AG10803 (cell line): ENCODE results near the gene RHOF.
A peak's percentile ranks its signal among the peaks of the same experiment; 100 is the strongest.

Experiments used
- DNase-seq: peaks from one replicate; pipeline ENCODE4 v3.0.0; 2010; ENCODE audit warnings: low read depth
- H3K4me3 ChIP-seq: 2 replicates; pipeline ENCODE4 v1.5.1; 2011; ENCODE audit warnings: mild to moderate bottlenecking, low read length, control low read depth
- CTCF ChIP-seq: conservative IDR thresholded peaks from 2 replicates; pipeline ENCODE4 v1.5.1; 2011; ENCODE audit warnings: mild to moderate bottlenecking, low read length, control low read depth, inconsistent platforms

Gene RHOF

GRCh38 chr12:121799156-121799841 is 5.8 kb upstream of the RHOF start:
- peak overlapping the region; percentile 66 for H3K4me3 ChIP-seq
- peak; percentile 92 for DNase-seq
- no peak for TF ChIP-seq CTCF

- no peak for TF ChIP-seq CTCF
- H3K4me3 ChIP-seq = peak overlapping the region; percentile 66
- DNase-seq = no peak
These were observed 5.3 kb upstream of the RHOF start for GRCh38 chr12:121798787-121799155.

GRCh38 chr12:121797937-121798786 is 4.7 kb upstream of the RHOF start:
- DNase-seq = no peak
- H3K4me3 ChIP-seq = peak overlapping the region; percentile 66

GRCh38 chr12:121796855-121797751 is 3.6 kb upstream of the RHOF start:
- peak; percentile 36 for TF ChIP-seq CTCF
- DNase-seq = peak; percentile 88
- H3K4me3 ChIP-seq = peak overlapping the region; percentile 66

More at GRCh38 chr12:121797937-121798786, 4.7 kb upstream of the RHOF start:
- TF ChIP-seq CTCF = no peak

GRCh38 chr12:121795034-121795968 is 1.8 kb upstream of the RHOF start:
- peak; percentile 92 for TF ChIP-seq CTCF
- DNase-seq = peak; percentile 77
- peak overlapping the region; percentile 31 for H3K4me3 ChIP-seq

- no peak for DNase-seq
- TF ChIP-seq CTCF = no peak
- peak overlapping the region; percentile 31 for H3K4me3 ChIP-seq
These were observed 1.1 kb upstream of the RHOF start for GRCh38 chr12:121794534-121795033.
